ENCODE measurements around the gene TBC1D14. TPM values are rescaled to one million over a fixed set of nuclear protein-coding genes. Genes with fewer than 3 reads are reported as not detected.

TBC1D14 gene
- total and polyA plus RNA-seq, 9 of the 15 experiments (the other 6 are each of a cell fraction or from before 2014, with no cell fraction given), result 2.1 to 59.6 (median 44.8) TPM

DNA sequence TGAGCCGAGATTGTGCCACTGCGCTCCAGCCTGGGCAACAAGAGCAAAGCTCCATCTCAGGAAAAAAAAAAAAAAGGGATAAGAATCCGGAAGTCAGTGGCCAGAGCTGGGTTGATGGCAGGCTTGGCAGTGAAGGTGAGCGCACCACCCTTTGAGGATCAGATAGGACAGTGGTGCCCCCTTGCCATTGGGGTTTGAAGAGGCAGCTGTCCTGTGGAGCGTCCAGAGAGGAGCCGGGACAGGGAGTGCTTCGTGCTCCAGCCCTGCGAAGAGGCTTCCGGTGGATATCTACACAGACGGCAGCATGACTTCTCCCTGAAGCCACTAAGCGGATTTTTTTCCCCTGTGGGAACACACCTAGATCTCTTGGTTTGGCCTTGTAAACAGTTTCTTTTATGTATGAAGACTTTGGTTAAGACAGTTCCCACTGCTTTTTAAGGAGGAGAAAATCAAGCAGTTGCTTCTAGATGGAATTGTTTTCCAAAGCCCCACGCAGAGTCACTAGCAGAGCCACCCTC lies 6.5 kb downstream of the TBC1D14 start:
- Histone ChIP-seq H3K9me3 (replicated peaks; ENCODE audit: control insufficient read depth, insufficient read depth, low read depth, low read length) (no peaks in the 10 kb centered on the region), H3K4me2 (ENCODE audit: insufficient read depth, low read length) (peak overlapping the region; percentile 74), H2AFZ (ENCODE audit: low read depth, low read length) (peak overlapping the region; percentile 20; the same call in 1 of the 2 replicates), H3K4me3 (peak overlapping the region; percentile 15; the same call in 1 of the 2 replicates), H3K9ac (ENCODE audit: insufficient read depth in 1 of 2, low read depth in 2 of 2, low read length in 2 of 2) (peak overlapping the region; percentile 74 to 88), H3K27me3 (ENCODE audit: control insufficient read depth in 2 of 2, insufficient read depth in 2 of 2, low read length in 2 of 2) (no peaks in the 10 kb centered on the region; a peak in 1 of 5 replicates), H3K27ac (ENCODE audit: extremely low read depth, low read depth, low read length) (peak overlapping the region; percentile 97), H3K4me1 (replicated peaks in 1 of 2; ENCODE audit: control insufficient read depth in 2 of 2, insufficient read depth in 2 of 2, low read length in 2 of 2) (peaks cover 68 to 69% of the 10 kb centered on the region in 2 experiments), H3K9me1 (ENCODE audit: control insufficient read depth, insufficient read depth, low read length) (no peaks in the 10 kb centered on the region), H3K36me3 (ENCODE audit: control insufficient read depth, insufficient read depth, low read length) (peaks cover 37% of the 10 kb centered on the region; the same call in 2 of the 3 replicates), H4K20me1 (replicated peaks; ENCODE audit: control insufficient read depth, insufficient read depth, low read length) (no peaks in the 10 kb centered on the region), H3K79me2 (ENCODE audit: control insufficient read depth, insufficient read depth, low read length) (peaks cover 94% of the 10 kb centered on the region)
- POLR2A ChIA-PET, result interaction anchor here (0.5 to 2.8 kb wide), 8 partner anchors 7 to 232 kb away, joined by 3 to 28 read pairs (median 4); no protein-coding TSS in a partner anchor
- in situ Hi-C loops (cut with MboI) (no loop called here), intact Hi-C loops (cut with micrococcal nuclease) (loop anchor here (1.0 to 2.0 kb wide), 3 partner anchors 8 to 71 kb away; no protein-coding TSS in a partner anchor)
- ATAC-seq (peak; percentile 18), FAIRE-seq (no peak), DNase-seq (ENCODE audit: extremely low read depth in 1 of 4, low spot score in 3 of 4) (no peak)
- 5% methylated on average over 10 of the region's 12 CpGs for WGBS (ENCODE audit: insufficient coverage, low coverage, missing lambda C conversion rate)
- CTCF ChIA-PET (ENCODE audit: low intra/inter-chr PET ratio), result interaction anchor here (0.6 kb wide), 1 partner anchor 18 kb away, joined by 4 read pairs; no protein-coding TSS in a partner anchor
- BruUV-seq (replicated peaks), result TSS peak; percentile 62
- TF ChIP-seq, protein P1, sequence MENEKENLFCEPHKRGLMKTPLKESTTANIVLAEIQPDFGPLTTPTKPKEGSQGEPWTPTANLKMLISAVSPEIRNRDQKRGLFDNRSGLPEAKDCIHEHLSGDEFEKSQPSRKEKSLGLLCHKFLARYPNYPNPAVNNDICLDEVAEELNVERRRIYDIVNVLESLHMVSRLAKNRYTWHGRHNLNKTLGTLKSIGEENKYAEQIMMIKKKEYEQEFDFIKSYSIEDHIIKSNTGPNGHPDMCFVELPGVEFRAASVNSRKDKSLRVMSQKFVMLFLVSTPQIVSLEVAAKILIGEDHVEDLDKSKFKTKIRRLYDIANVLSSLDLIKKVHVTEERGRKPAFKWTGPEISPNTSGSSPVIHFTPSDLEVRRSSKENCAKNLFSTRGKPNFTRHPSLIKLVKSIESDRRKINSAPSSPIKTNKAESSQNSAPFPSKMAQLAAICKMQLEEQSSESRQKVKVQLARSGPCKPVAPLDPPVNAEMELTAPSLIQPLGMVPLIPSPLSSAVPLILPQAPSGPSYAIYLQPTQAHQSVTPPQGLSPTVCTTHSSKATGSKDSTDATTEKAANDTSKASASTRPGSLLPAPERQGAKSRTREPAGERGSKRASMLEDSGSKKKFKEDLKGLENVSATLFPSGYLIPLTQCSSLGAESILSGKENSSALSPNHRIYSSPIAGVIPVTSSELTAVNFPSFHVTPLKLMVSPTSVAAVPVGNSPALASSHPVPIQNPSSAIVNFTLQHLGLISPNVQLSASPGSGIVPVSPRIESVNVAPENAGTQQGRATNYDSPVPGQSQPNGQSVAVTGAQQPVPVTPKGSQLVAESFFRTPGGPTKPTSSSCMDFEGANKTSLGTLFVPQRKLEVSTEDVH (IDR thresholded peaks at IDR 0.05; ENCODE audit: low read depth, partially characterized antibody), result no peak
- TF ChIP-seq HIVEP1 (CRISPR knock-in tag; IDR thresholded peaks at IDR 0.05) (0 out of 2 replicates have a peak, but pooled peaks have one; percentile 55), U2AF2 (optimal IDR thresholded peaks at IDR 0.05; ENCODE audit: low read depth, low read length) (no peak), TCF7L2 (IDR thresholded peaks at IDR 0.05; ENCODE audit: low read depth, low read length) (no peak), SLC30A9 (CRISPR knock-in tag; IDR thresholded peaks at IDR 0.05) (no peak), NR4A1 (CRISPR knock-in tag; IDR thresholded peaks at IDR 0.05) (no peak), NR4A1 (tag; IDR thresholded peaks at IDR 0.05) (no peak), SETDB1 (IDR thresholded peaks at IDR 0.05; ENCODE audit: low read length) (no peak), CHD4 (IDR thresholded peaks at IDR 0.05; ENCODE audit: insufficient read depth, insufficient replicate concordance, low read depth, low read length, poor library complexity, severe bottlenecking) (peak; percentile 18), ZNF707 (CRISPR knock-in tag; conservative IDR thresholded peaks at IDR 0.05) (no peak), ZNF766 (CRISPR knock-in tag; conservative IDR thresholded peaks at IDR 0.05) (no peak), ZNF764 (CRISPR knock-in tag; IDR thresholded peaks at IDR 0.05; ENCODE audit: low read depth) (no peak), ZFPM2 (CRISPR knock-in tag; IDR thresholded peaks at IDR 0.05) (no peak), SAFB (IDR thresholded peaks at IDR 0.05; ENCODE audit: borderline replicate concordance, low read depth, low read length) (no peak)
- TF ChIP-seq, protein P2, sequence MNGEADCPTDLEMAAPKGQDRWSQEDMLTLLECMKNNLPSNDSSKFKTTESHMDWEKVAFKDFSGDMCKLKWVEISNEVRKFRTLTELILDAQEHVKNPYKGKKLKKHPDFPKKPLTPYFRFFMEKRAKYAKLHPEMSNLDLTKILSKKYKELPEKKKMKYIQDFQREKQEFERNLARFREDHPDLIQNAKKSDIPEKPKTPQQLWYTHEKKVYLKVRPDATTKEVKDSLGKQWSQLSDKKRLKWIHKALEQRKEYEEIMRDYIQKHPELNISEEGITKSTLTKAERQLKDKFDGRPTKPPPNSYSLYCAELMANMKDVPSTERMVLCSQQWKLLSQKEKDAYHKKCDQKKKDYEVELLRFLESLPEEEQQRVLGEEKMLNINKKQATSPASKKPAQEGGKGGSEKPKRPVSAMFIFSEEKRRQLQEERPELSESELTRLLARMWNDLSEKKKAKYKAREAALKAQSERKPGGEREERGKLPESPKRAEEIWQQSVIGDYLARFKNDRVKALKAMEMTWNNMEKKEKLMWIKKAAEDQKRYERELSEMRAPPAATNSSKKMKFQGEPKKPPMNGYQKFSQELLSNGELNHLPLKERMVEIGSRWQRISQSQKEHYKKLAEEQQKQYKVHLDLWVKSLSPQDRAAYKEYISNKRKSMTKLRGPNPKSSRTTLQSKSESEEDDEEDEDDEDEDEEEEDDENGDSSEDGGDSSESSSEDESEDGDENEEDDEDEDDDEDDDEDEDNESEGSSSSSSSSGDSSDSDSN (IDR thresholded peaks at IDR 0.05; ENCODE audit: borderline replicate concordance in 1 of 2, low read depth in 2 of 2, low read length in 2 of 2), result no peak
- TF ChIP-seq, protein P3, sequence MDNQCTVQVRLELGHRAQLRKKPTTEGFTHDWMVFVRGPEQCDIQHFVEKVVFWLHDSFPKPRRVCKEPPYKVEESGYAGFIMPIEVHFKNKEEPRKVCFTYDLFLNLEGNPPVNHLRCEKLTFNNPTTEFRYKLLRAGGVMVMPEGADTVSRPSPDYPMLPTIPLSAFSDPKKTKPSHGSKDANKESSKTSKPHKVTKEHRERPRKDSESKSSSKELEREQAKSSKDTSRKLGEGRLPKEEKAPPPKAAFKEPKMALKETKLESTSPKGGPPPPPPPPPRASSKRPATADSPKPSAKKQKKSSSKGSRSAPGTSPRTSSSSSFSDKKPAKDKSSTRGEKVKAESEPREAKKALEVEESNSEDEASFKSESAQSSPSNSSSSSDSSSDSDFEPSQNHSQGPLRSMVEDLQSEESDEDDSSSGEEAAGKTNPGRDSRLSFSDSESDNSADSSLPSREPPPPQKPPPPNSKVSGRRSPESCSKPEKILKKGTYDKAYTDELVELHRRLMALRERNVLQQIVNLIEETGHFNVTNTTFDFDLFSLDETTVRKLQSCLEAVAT (IDR thresholded peaks at IDR 0.05), result 0 out of 4 replicates have a peak, but pooled peaks of 1 of the 2 experiments have one; percentile 35

Measured in K562 (cell line).